ENCODE measurements around the gene SPIRE1. TPM values are rescaled to one million over a fixed set of nuclear protein-coding genes. Genes with fewer than 3 reads are reported as not detected.
"Not testable (repeated sequence)": the region's sequence is repeated elsewhere in the genome, so short reads cannot be mapped to it uniquely, and the experiment has no call there.

SPIRE1 gene
- polyA plus RNA-seq, 4 donors, result 19.7 to 40.4 (median 33.1) TPM

- no peak for DNase-seq (ENCODE audit: low read depth in 4 of 4, low spot score in 3 of 4)
Measured at GRCh38 chr18:12500986-12501385, 156.9 kb downstream of the SPIRE1 start.

DNA sequence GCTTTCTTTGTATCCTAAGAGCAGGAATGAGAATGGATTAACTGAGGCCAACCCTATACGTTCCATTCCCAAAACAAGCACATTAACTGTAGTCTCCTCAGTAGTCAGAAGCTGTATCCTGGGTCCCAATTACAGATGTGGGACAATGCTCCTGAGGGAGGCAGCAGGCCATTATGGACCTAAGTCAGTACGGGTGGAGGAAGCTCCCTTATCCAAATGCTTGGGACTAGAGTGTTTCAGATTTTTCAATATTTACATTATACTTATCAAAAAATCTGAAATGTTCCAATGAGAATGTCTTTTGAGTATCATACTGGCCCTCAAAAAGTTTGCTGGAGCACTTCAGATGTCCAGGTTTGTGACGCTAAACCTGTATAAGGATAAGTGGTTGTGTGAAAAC lies 160.1 kb downstream of the SPIRE1 start:
- no peak for DNase-seq (ENCODE audit: low read depth in 4 of 4, low spot score in 3 of 4)

GRCh38 chr18:12497296-12497695 lies 160.6 kb downstream of the SPIRE1 start:
- DNase-seq (ENCODE audit: low read depth in 4 of 4, low spot score in 3 of 4), result no peak

GRCh38 chr18:12492907-12493306 lies 165.0 kb downstream of the SPIRE1 start:
- DNase-seq (ENCODE audit: low read depth in 4 of 4, low spot score in 3 of 4), result no peak

DNA sequence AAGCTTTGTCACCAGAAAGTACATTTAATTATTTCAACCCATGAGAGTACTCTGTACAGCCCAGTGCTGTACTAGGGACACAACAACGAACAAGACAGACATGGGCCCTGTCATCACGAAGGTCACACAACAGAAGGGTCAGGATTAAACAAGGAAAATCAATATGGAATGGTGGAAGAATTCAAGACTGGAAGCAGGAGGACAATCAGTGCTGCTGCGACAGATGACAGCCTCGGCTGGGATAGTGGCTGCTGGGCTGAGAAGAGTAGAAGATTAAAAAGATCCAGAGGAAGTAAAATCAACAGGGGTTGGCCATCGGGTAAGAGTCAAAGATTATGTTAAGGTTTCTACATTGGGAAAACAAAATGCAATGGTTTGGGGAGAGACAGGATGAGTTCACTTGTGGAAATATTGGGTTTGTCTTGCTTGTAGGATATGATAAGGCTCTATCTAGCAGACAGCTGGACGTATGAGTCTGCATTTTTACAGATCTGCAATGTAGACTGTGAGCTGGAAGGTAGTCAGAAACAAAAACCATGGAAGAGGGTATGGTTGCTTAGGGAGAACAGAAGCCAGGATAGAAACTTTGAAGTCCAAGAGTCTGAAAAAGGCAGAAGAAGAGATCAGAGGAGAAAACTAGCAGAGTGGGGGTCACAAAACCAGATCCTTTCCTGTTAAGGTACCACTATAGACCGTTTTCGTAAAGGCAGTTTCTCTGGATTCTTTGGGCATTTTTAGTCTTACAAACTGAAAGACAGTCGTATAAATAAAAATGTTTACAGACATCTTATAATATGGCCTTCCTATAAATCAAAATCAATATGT lies 166.1 kb downstream of the SPIRE1 start:
- no peak for DNase-seq (ENCODE audit: low read depth in 4 of 4, low spot score in 3 of 4)

GRCh38 chr18:12485479-12486105 lies 172.3 kb downstream of the SPIRE1 start:
- DNase-seq (ENCODE audit: low read depth in 4 of 4, low spot score in 3 of 4), result no peak

GRCh38 chr18:12481915-12482314 lies 176.0 kb downstream of the SPIRE1 start:
- DNase-seq (ENCODE audit: low read depth in 4 of 4, low spot score in 3 of 4), result not testable (repeated sequence)

- DNase-seq (ENCODE audit: low read depth in 4 of 4, low spot score in 3 of 4), result no peak
Measured at GRCh38 chr18:12479982-12480381, 177.9 kb downstream of the SPIRE1 start.

GRCh38 chr18:12479536-12479935 lies 178.4 kb downstream of the SPIRE1 start:
- DNase-seq (ENCODE audit: low read depth in 4 of 4, low spot score in 3 of 4), result no peak

GRCh38 chr18:12478269-12479047 lies 179.4 kb downstream of the SPIRE1 start:
- DNase-seq (ENCODE audit: low read depth in 4 of 4, low spot score in 3 of 4), result no peak

- DNase-seq (ENCODE audit: low read depth in 4 of 4, low spot score in 3 of 4), result no peak
Measured at GRCh38 chr18:12477606-12478005, 180.3 kb downstream of the SPIRE1 start.

- DNase-seq (ENCODE audit: low read depth in 4 of 4, low spot score in 3 of 4), result no peak
Measured at GRCh38 chr18:12476955-12477354, 181.0 kb downstream of the SPIRE1 start.

DNA sequence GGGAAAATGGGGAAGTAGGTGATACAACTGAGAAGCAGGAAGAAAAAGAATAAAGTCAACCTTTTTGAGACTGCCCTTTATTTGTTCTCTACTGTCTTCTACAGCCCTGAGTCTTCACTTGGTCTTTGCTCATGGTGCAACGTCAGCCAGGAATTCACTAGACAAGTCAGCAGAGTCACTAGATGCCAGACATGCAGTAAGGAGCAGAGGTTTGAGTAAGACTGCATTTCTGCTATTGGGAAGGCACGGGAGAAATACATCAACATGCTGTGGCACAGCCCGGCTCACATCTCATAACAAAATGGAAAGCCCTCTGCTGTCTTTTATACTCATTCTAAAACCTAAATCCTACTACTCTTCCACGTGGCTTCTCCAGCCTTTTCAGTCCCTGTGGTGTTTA lies 183.0 kb downstream of the SPIRE1 start:
- no peak for DNase-seq (ENCODE audit: low read depth in 4 of 4, low spot score in 3 of 4)

DNA sequence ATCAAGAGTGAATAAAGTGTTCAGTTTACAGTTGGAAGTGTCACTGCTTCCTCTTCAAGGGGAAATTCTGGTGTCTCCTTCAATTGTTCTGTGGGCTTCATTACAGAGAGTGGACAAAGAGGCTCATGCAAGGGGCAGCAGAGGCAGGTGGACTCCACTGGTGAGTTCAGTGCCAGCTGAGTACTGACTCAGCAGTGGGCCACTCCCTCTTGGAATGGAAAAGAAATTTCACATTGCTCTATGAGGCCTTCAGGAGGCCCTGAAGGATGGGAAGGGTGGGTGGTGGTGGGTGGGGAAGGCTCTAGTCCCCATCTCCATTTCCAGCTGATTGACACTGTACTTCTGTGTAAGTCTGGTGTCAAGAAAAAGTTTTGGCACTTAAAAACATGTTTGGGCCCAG lies 183.8 kb downstream of the SPIRE1 start:
- DNase-seq (ENCODE audit: low read depth in 4 of 4, low spot score in 3 of 4), result no peak

DNA sequence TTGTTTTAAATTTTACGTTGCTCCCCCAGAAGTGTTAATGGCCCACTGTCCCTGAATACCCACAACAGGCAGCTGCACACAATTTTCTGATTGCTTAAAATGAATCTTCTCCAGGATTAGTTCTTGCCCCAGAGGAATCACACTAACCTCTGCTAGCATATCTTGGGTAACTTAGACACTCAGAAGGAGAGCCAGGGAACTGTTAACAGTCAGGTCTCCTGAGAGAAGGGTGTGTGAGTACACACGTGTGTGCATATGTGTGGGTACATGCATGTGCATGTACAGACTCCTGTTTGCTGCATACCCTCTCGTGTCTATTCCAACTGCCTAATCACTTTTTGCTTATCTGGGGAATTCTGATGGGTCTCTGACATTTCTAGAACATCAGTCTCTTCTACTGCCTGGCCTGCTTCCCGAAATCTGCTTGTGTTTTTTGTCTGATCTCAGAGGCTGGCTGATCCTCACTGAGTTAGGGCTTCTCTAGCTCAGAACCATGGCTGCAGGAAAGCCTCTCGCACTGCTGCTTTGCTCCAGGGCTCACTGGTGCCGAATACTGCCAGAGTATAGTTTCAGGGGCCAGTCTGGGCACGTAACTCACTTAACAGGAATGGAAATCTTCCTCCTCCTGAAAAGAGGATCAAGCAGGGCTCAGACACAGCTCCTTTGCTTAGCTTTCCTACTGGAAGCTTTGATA lies 187.4 kb downstream of the SPIRE1 start:
- DNase-seq (ENCODE audit: low read depth in 4 of 4, low spot score in 3 of 4), result no peak

- no peak for DNase-seq (ENCODE audit: low read depth in 4 of 4, low spot score in 3 of 4)
Measured at GRCh38 chr18:12468445-12468844, 189.5 kb downstream of the SPIRE1 start.

DNA sequence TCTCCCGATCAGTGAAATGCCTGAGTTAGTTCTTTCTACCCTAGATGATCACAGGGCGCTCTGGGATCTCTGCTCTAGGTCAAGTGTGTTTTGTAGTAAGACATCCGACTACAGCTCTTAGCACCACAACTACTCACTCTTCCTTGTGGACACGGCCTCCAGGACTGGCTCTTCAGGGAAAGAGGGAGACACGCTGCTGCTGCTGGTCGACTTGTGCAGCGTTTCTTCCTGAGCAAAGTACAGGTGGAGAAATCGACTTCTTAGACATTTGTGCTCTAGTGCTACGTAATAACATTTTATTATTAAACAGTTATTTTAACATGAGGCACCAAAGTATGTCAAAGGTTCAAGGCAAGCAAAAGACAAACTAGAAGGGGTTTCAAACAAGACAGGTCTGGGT lies 193.2 kb downstream of the SPIRE1 start:
- no peak for DNase-seq (ENCODE audit: low read depth in 4 of 4, low spot score in 3 of 4)

DNA sequence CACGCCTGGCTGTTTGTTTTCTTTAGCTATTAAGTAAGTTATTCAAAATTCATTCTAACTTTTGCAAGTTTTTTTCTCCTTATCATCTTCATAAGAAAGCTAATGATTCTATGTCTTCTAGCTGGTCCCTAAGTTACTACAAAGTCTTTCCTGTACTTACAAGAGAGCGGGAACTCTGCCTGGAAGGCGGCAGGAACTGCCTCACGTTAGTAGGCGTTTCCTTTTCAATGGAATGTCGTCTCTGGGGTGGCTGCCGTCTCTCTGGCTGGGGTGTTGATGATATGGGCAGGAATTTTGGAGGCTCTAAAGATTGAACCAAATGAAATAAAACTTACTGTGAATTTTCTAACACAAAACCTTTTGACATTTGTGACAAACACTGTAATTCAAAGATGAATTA lies 194.7 kb downstream of the SPIRE1 start:
- no peak for DNase-seq (ENCODE audit: low read depth in 4 of 4, low spot score in 3 of 4)

DNA sequence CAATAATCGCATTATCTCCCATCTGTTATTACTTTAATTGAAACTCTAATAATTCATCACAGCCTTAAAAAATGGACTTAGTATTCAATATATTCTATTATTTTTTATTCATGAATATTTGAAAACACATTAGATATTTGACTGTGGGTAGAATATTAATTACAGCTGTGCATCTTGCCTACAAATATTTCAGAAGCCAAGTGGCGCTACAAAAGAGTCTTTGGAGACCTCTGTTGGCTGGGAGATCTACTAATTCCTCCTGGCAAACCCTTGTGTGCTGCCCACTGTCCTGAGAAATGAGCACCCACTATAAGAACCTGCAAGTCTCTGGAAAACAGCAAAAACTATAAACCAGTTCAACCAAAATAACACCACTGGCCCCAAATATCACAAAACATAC lies 195.7 kb downstream of the SPIRE1 start:
- DNase-seq (ENCODE audit: low read depth in 4 of 4, low spot score in 3 of 4), result no peak

DNA sequence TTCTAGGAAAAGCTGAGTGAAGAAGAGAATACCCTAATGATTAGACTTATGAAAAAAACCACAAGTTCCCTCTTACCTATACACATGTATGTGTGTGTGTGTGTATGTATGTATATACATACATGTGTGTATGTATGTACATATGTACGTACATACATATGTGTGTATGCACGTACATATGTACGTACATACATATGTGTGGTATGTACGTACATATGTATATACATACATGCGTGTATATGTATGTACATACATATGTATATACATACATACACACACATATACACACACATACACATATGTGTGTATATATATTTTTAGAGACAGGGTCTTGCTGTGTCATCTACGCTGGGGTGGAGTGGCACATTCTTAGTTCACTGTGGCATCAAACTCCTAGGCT lies 196.6 kb downstream of the SPIRE1 start:
- DNase-seq (ENCODE audit: low read depth in 4 of 4, low spot score in 3 of 4), result no peak

DNA sequence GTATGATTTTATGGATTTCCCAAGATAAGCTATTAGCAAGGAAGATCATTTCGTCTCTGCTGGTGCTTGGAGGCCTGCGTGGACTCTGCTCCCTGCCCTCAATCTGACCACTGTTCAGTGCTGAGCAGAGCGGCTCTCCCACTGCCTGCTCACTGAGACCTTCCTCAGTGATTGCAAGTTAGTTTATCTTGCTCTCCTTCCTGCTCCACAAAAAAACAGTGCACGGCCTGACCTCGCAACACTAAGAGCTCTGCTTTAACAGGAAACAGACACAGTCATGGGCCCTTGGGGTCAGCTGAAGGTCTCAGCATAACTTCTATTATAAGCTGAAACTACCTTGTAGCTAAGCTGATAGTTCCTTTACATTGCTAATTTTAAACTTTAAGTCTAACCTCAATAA lies 197.0 kb downstream of the SPIRE1 start:
- no peak for DNase-seq (ENCODE audit: low read depth in 4 of 4, low spot score in 3 of 4)

Measured in left renal pelvis (tissue), 4 donors.